HTR-8/SVneo (cell line): ENCODE measurements around the gene MRAP.

Source experiments
- DNase-seq: peaks from one replicate; pipeline ENCODE4 v3.0.0; 2011; ENCODE audit warnings: low spot score, mixed read lengths; ENCODE audit not compliant: insufficient read length
- FAIRE-seq: peaks from 2 replicates; lab custom pipeline; 2011; peaks lifted over from hg19 to GRCh38; lab: Jason Lieb, UNC

MRAP gene

GRCh38 chr21:32340863-32341848 is 42.5 kb downstream of the MRAP start:
- DNase-seq: no peak
- FAIRE-seq: no peak

GRCh38 chr21:32346951-32347350 is 48.3 kb downstream of the MRAP start:
- FAIRE-seq: no peak
- no peak for DNase-seq

GRCh38 chr21:32347351-32347750 is 48.7 kb downstream of the MRAP start:
- no peak for FAIRE-seq

GRCh38 chr21:32347977-32348376 is 49.3 kb downstream of the MRAP start:
- no peak for DNase-seq
- FAIRE-seq: no peak

More at GRCh38 chr21:32347351-32347750, 48.7 kb downstream of the MRAP start:
- DNase-seq: no peak

- DNase-seq: no peak
- no peak for FAIRE-seq
Measured at GRCh38 chr21:32348604-32349332, 50.1 kb downstream of the MRAP start.

- DNase-seq (no peak), FAIRE-seq (no peak)
Measured at GRCh38 chr21:32349333-32349944, 50.8 kb downstream of the MRAP start.

- FAIRE-seq (no peak), DNase-seq (no peak)
Measured at GRCh38 chr21:32350211-32350980, 51.7 kb downstream of the MRAP start.

- DNase-seq (no peak), FAIRE-seq (no peak)
Measured at GRCh38 chr21:32350981-32351380, 52.3 kb downstream of the MRAP start.

GRCh38 chr21:32351428-32351827 is 52.8 kb downstream of the MRAP start:
- FAIRE-seq (no peak), DNase-seq (no peak)

- no peak for DNase-seq
- FAIRE-seq: no peak
Measured at GRCh38 chr21:32352526-32352925, 53.9 kb downstream of the MRAP start.

GRCh38 chr21:32353002-32353711 is 54.5 kb downstream of the MRAP start:
- FAIRE-seq (no peak), DNase-seq (no peak)

- DNase-seq: no peak
- no peak for FAIRE-seq
Measured at GRCh38 chr21:32356874-32357395, 58.3 kb downstream of the MRAP start.

- peak; percentile 15 for DNase-seq
- FAIRE-seq: no peak
Measured at GRCh38 chr21:32359719-32360260, 61.1 kb downstream of the MRAP start.

GRCh38 chr21:32360401-32360975 is 61.8 kb downstream of the MRAP start:
- no peak for DNase-seq
- no peak for FAIRE-seq
